Measurements from ENCODE around the gene CFHR5.
"Not testable (repeated sequence)": the region's sequence is repeated elsewhere in the genome, so short reads cannot be mapped to it uniquely, and the experiment has no call there.

Gene CFHR5

GRCh38 chr1:197021716-197022115 lies 44.4 kb downstream of the CFHR5 start:
- no peak for TF ChIP-seq CTCF (IDR thresholded peaks at IDR 0.05; ENCODE audit: low read depth, low read length)
- H3K4me3 ChIP-seq (replicated peaks in 1 of 2; ENCODE audit: low read depth in 2 of 2, low read length in 2 of 2): no peak overlapping the region
- no peak for DNase-seq (ENCODE audit: low read depth in 2 of 2)

- no peak for TF ChIP-seq CTCF (IDR thresholded peaks at IDR 0.05; ENCODE audit: low read depth, low read length)
- DNase-seq (ENCODE audit: low read depth in 2 of 2): peak; percentile 34 to 39
- H3K4me3 ChIP-seq (replicated peaks in 1 of 2; ENCODE audit: low read depth in 2 of 2, low read length in 2 of 2): no peak overlapping the region
Measured at GRCh38 chr1:197024460-197024859, 47.1 kb downstream of the CFHR5 start.

- TF ChIP-seq CTCF (IDR thresholded peaks at IDR 0.05; ENCODE audit: low read depth, low read length): no peak
- peak in 1 of 2 donors; percentile 11 for DNase-seq (ENCODE audit: low read depth in 2 of 2)
- H3K4me3 ChIP-seq (replicated peaks in 1 of 2; ENCODE audit: low read depth in 2 of 2, low read length in 2 of 2): no peak overlapping the region
Measured at GRCh38 chr1:197027359-197027758, 50.0 kb downstream of the CFHR5 start.

- no peak for TF ChIP-seq CTCF (IDR thresholded peaks at IDR 0.05; ENCODE audit: low read depth, low read length)
- peak in 1 of 2 donors; percentile 52 for DNase-seq (ENCODE audit: low read depth in 2 of 2)
- no peak overlapping the region for H3K4me3 ChIP-seq (replicated peaks in 1 of 2; ENCODE audit: low read depth in 2 of 2, low read length in 2 of 2)
Measured at GRCh38 chr1:197029749-197030148, 52.4 kb downstream of the CFHR5 start.

GRCh38 chr1:197034631-197035339 lies 57.4 kb downstream of the CFHR5 start:
- peak; percentile 61 to 91 for DNase-seq (ENCODE audit: low read depth in 2 of 2)
- not testable (repeated sequence) for H3K4me3 ChIP-seq (replicated peaks in 1 of 2; ENCODE audit: low read depth in 2 of 2, low read length in 2 of 2)

GRCh38 chr1:197036861-197037260 lies 59.5 kb downstream of the CFHR5 start:
- H3K4me3 ChIP-seq (replicated peaks in 1 of 2; ENCODE audit: low read depth in 2 of 2, low read length in 2 of 2): no peak overlapping the region
- TF ChIP-seq CTCF (IDR thresholded peaks at IDR 0.05; ENCODE audit: low read depth, low read length): no peak
- DNase-seq (ENCODE audit: low read depth in 2 of 2): no peak

GRCh38 chr1:197041486-197042353 lies 64.4 kb downstream of the CFHR5 start:
- no peak for DNase-seq (ENCODE audit: low read depth in 2 of 2)
- H3K4me3 ChIP-seq (replicated peaks in 1 of 2; ENCODE audit: low read depth in 2 of 2, low read length in 2 of 2): no peak overlapping the region
- TF ChIP-seq CTCF (IDR thresholded peaks at IDR 0.05; ENCODE audit: low read depth, low read length): no peak

Measured in cardiac fibroblast (primary cell).